ENCODE data around the gene HELT. TPM values are rescaled to one million over a fixed set of nuclear protein-coding genes. Genes with fewer than 3 reads are reported as not detected.

The HELT gene
- total and polyA plus RNA-seq, 2 of the 4 experiments (the other 2 are of a cell fraction), result not detected

DNA sequence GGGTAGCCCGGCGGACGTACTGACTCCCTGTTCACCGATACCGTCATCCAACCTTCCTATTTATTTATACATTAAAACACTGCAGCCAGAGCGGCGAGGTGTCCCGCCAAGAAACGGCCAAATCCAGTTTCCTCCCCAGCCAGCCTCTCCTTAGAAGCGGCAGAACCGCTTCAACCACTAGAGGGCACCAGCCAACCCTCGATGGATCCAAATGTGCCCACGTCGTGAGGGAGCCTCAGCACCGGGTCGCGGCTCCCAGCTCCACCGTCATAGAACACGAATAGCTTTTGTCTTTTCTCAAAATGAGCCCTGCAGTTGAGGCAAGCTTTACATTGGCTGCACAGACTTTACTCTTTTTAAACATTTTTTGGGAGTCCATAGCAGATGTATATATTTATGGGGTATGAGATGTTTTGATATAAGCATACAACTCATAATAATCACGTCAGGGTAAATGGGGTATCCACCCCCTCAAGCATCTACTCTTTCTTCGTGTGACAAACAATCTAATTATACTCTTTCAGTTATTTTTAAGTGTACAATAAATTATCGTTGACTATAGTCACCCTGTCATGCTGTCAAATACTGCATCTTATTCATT, 13.0 kb upstream of the HELT start:
- no peak overlapping the region for H3K4me3 ChIP-seq (ENCODE audit: insufficient read depth, low read depth, low read length)
- H3K18ac ChIP-seq (ENCODE audit: low read depth, low read length), result no peak overlapping the region
- H2BK5ac ChIP-seq (ENCODE audit: low read depth, low read length, poor library complexity, severe bottlenecking), result no peak overlapping the region
- CTCF ChIA-PET, result interaction anchor here (0.6 to 1.6 kb wide), 6 partner anchors 9 to 260 kb away, joined by 3 to 10 read pairs (median 3); no protein-coding TSS in a partner anchor
- peak overlapping the region; percentile 20 for H2AK9ac ChIP-seq (replicated peaks; ENCODE audit: low read depth, low read length, poor library complexity)
- H3K9ac ChIP-seq (ENCODE audit: low read depth, low read length), result no peak overlapping the region
- H3K14ac ChIP-seq (replicated peaks; ENCODE audit: low read depth, low read length), result no peak overlapping the region
- no peak overlapping the region for H3K27ac ChIP-seq (ENCODE audit: insufficient read depth, low read length)
- intact Hi-C loops (cut with micrococcal nuclease) (loop anchor here (1.0 to 2.0 kb wide), 3 partner anchors 91 to 259 kb away; no protein-coding TSS in a partner anchor), in situ Hi-C loops (cut with MboI; ENCODE audit: low sequenced_read_pairs) (loop anchor here (10.0 kb wide), 2 partner anchors 129 to 261 kb away; no protein-coding TSS in a partner anchor), dilution Hi-C loops (cut with HindIII; ENCODE audit: low sequenced_read_pairs, unreplicated experiment) (no loop called here)
- peak overlapping the region; percentile 78 for H2AFZ ChIP-seq (replicated peaks; ENCODE audit: low read length, poor library complexity)
- no peak overlapping the region for H3K56ac ChIP-seq (ENCODE audit: extremely low read depth, insufficient read depth, low read length)
- no peak overlapping the region for H4K91ac ChIP-seq (ENCODE audit: insufficient read depth, low read depth, low read length)
- H3K23ac ChIP-seq (ENCODE audit: low read depth, low read length), result no peak overlapping the region
- POLR2A ChIA-PET (ENCODE audit: unreplicated experiment), result no interaction called here
- H3K4me2 ChIP-seq (ENCODE audit: low read depth, low read length), result peak overlapping the region; percentile 57; the same call in 1 of the 2 replicates
- no peak overlapping the region for H2AK5ac ChIP-seq (ENCODE audit: low read depth, low read length)
- H2BK15ac ChIP-seq (ENCODE audit: low read depth, low read length), result no peak overlapping the region
- H3K79me1 ChIP-seq (ENCODE audit: low read depth in 1 of 2, low read length in 2 of 2), result no peaks in the 10 kb centered on the region
- H3K9me3 ChIP-seq (ENCODE audit: control insufficient read depth, insufficient read depth, low read length), result no peaks in the 10 kb centered on the region
- no peaks in the 10 kb centered on the region for H3K36me3 ChIP-seq (ENCODE audit: control insufficient read depth, insufficient read depth, low read length)
- H2BK20ac ChIP-seq (ENCODE audit: low read depth, low read length), result no peak overlapping the region
- BruUV-seq (replicated peaks), result no TSS peak
- DNase-seq, result peak; percentile 65
- peak; percentile 97 for ATAC-seq (ENCODE audit: low read depth)
- no peaks in the 10 kb centered on the region for H3K4me1 ChIP-seq (ENCODE audit: control insufficient read depth, insufficient read depth, low read length)
- no peak overlapping the region for H2BK120ac ChIP-seq (ENCODE audit: low read depth, low read length)
- no peak overlapping the region for H3K4ac ChIP-seq (ENCODE audit: low read depth, low read length)
- H4K8ac ChIP-seq (ENCODE audit: low read depth in 2 of 2, low read length in 2 of 2), result no peak overlapping the region
- 0% methylated on average over 9 of the region's 22 CpGs; no CpG with 5 or more reads in 1 of the 2 experiments for WGBS, 2 experiments (ENCODE audit: extremely low coverage in 2 of 2, insufficient read length in 1 of 2)
- H3K27me3 ChIP-seq (ENCODE audit: control insufficient read depth, insufficient read depth, low read length), result peaks cover 32% of the 10 kb centered on the region
- H4K20me1 ChIP-seq (ENCODE audit: insufficient read depth, low read length), result no peaks in the 10 kb centered on the region
- no peak overlapping the region for H4K5ac ChIP-seq (ENCODE audit: low read depth, low read length)
- H3K9me1 ChIP-seq (ENCODE audit: insufficient read depth, low read length), result no peaks in the 10 kb centered on the region
- no peak for TF ChIP-seq BHLHE40 (IDR thresholded peaks at IDR 0.05; ENCODE audit: low read depth, low read length)
- no peak for TF ChIP-seq USF2 (IDR thresholded peaks at IDR 0.05; ENCODE audit: low read depth, low read length)
- no peak for TF ChIP-seq MXI1 (IDR thresholded peaks at IDR 0.05; ENCODE audit: borderline replicate concordance, low read depth, low read length)
- TF ChIP-seq CTCF (conservative IDR thresholded peaks at IDR 0.05; ENCODE audit: low read depth, low read length), result peak; percentile 82
- TF ChIP-seq SMC3 (IDR thresholded peaks at IDR 0.05; ENCODE audit: low read depth, low read length), result peak; percentile 67
- 0 out of 2 replicates have a peak, but pooled peaks have one; percentile 15 for TF ChIP-seq MAZ (IDR thresholded peaks at IDR 0.05; ENCODE audit: borderline replicate concordance, low read depth, low read length)
- no peak for TF ChIP-seq CEBPB (IDR thresholded peaks at IDR 0.05; ENCODE audit: low read depth, low read length)
- no peak for TF ChIP-seq ELK1 (IDR thresholded peaks at IDR 0.05; ENCODE audit: borderline replicate concordance, low read depth, low read length)
- no peak for TF ChIP-seq RFX5 (IDR thresholded peaks at IDR 0.05; ENCODE audit: low read depth, low read length)
- no peak for TF ChIP-seq CHD1 (IDR thresholded peaks at IDR 0.05; ENCODE audit: low read depth, low read length)
- TF ChIP-seq NFE2L2 (IDR thresholded peaks at IDR 0.05; ENCODE audit: low read depth, low read length), result no peak
- no peak for TF ChIP-seq FOS (IDR thresholded peaks at IDR 0.05; ENCODE audit: low read depth, low read length)
- no peak for TF ChIP-seq POLR2A (IDR thresholded peaks at IDR 0.05; ENCODE audit: low read depth, low read length)
- TF ChIP-seq RAD21 (IDR thresholded peaks at IDR 0.05; ENCODE audit: low read length), result peak; percentile 78
- no peak for TF ChIP-seq RCOR1 (IDR thresholded peaks at IDR 0.05; ENCODE audit: insufficient replicate concordance, low read length)
